Measurements from ENCODE around the gene LARGE1. TPM values are rescaled to one million over a fixed set of nuclear protein-coding genes. Genes with fewer than 3 reads are reported as not detected.

LARGE1 gene
- total and polyA plus RNA-seq, 9 of the 15 experiments (the other 6 are each of a cell fraction or from before 2014, with no cell fraction given), result 0.01 to 0.66 (median 0.14) TPM; not detected in 2

DNA sequence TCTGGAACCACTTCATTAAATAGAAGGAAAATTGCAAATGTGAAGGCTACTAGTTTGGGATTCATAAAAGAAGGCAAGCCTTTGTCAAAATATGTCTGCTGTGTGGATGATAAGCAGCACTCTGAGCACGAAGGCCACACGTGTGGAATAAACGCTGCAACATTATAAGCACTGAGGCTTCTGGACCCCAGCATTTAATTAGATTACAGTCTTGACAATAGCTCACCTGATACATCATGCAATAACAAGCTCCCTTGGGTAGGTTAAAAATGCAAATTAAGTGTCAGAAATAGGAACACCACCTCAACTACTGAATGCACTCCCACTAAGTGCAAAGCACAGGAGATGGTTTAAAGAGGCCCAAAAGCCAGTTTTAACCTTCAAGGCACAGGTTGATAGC is 179.3 kb downstream of the LARGE1 start:
- H3K9me3 ChIP-seq (replicated peaks; ENCODE audit: control insufficient read depth, insufficient read depth, low read depth, low read length), result no peaks in the 10 kb centered on the region
- no peaks in the 10 kb centered on the region for H3K27me3 ChIP-seq (ENCODE audit: control insufficient read depth in 2 of 2, insufficient read depth in 2 of 2, low read length in 2 of 2)
- FAIRE-seq (no peak), ATAC-seq (no peak), DNase-seq (ENCODE audit: extremely low read depth in 1 of 4, low spot score in 3 of 4) (no peak)
- WGBS (ENCODE audit: insufficient coverage, low coverage, missing lambda C conversion rate), result 0% methylated on average over 3 of the region's 3 CpGs
- H4K20me1 ChIP-seq (replicated peaks; ENCODE audit: control insufficient read depth, insufficient read depth, low read length), result no peaks in the 10 kb centered on the region
- no peak overlapping the region for H3K4me3 ChIP-seq
- H3K9ac ChIP-seq (ENCODE audit: insufficient read depth in 1 of 2, low read depth in 2 of 2, low read length in 2 of 2), result no peak overlapping the region
- no TSS peak for BruUV-seq (replicated peaks)
- ChIA-PET CTCF (ENCODE audit: low intra/inter-chr PET ratio) (no interaction called here), POLR2A (no interaction called here)
- H3K4me1 ChIP-seq (replicated peaks in 1 of 2; ENCODE audit: control insufficient read depth in 2 of 2, insufficient read depth in 2 of 2, low read length in 2 of 2), result no peaks in the 10 kb centered on the region
- no peaks in the 10 kb centered on the region for H3K79me2 ChIP-seq (ENCODE audit: control insufficient read depth, insufficient read depth, low read length)
- in situ Hi-C loops (cut with MboI), result no loop called here
- TF ChIP-seq CBX8 (IDR thresholded peaks at IDR 0.05; ENCODE audit: borderline replicate concordance, extremely low read depth, low read depth, low read length, poor library complexity, severe bottlenecking) (no peak), DACH1 (IDR thresholded peaks at IDR 0.05; ENCODE audit: partially characterized antibody) (no peak), NR2C1 (IDR thresholded peaks at IDR 0.05) (no peak), NR2C1 (tag; IDR thresholded peaks at IDR 0.05) (no peak), XRCC4 (IDR thresholded peaks at IDR 0.05; ENCODE audit: extremely low read depth, insufficient read depth, insufficient read length) (no peak), ZNF778 (CRISPR knock-in tag; IDR thresholded peaks at IDR 0.05) (no peak), ZNF407 (IDR thresholded peaks at IDR 0.05; ENCODE audit: low read depth) (no peak), EP300 (IDR thresholded peaks at IDR 0.05; ENCODE audit: low read length) (no peak), NCOA1 (IDR thresholded peaks at IDR 0.05; ENCODE audit: low read depth) (no peak), PCBP2 (IDR thresholded peaks at IDR 0.05; ENCODE audit: low read depth, low read length, poor library complexity, severe bottlenecking) (no peak), MAX (CRISPR knock-in tag; IDR thresholded peaks at IDR 0.05) (no peak), IFI16 (CRISPR knock-in tag; IDR thresholded peaks at IDR 0.05) (no peak), MTA1 (IDR thresholded peaks at IDR 0.05; ENCODE audit: borderline replicate concordance) (no peak), EWSR1 (IDR thresholded peaks at IDR 0.05; ENCODE audit: borderline replicate concordance, low read depth, partially characterized antibody) (no peak)
- TF ChIP-seq, protein P1, sequence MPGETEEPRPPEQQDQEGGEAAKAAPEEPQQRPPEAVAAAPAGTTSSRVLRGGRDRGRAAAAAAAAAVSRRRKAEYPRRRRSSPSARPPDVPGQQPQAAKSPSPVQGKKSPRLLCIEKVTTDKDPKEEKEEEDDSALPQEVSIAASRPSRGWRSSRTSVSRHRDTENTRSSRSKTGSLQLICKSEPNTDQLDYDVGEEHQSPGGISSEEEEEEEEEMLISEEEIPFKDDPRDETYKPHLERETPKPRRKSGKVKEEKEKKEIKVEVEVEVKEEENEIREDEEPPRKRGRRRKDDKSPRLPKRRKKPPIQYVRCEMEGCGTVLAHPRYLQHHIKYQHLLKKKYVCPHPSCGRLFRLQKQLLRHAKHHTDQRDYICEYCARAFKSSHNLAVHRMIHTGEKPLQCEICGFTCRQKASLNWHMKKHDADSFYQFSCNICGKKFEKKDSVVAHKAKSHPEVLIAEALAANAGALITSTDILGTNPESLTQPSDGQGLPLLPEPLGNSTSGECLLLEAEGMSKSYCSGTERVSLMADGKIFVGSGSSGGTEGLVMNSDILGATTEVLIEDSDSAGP (CRISPR knock-in tag; IDR thresholded peaks at IDR 0.05), result no peak
- no peaks in the 10 kb centered on the region for H3K9me1 ChIP-seq (ENCODE audit: control insufficient read depth, insufficient read depth, low read length)
- intact Hi-C loops (cut with micrococcal nuclease), result no loop called here
- no peak overlapping the region for H3K4me2 ChIP-seq (ENCODE audit: insufficient read depth, low read length)
- H2AFZ ChIP-seq (ENCODE audit: low read depth, low read length), result no peak overlapping the region
- H3K36me3 ChIP-seq (ENCODE audit: control insufficient read depth, insufficient read depth, low read length), result no peaks in the 10 kb centered on the region
- H3K27ac ChIP-seq (ENCODE audit: extremely low read depth, low read depth, low read length), result no peak overlapping the region

All from K562 (cell line).